CD4-positive, alpha-beta T cell treated with Interleukin-21 for 1 hour (primary cell): ENCODE measurements around the gene ASPG.

Experiments
- DNase-seq: peaks from one replicate; pipeline ENCODE4 v3.0.0-alpha.2; 2020

Gene ASPG

DNA sequence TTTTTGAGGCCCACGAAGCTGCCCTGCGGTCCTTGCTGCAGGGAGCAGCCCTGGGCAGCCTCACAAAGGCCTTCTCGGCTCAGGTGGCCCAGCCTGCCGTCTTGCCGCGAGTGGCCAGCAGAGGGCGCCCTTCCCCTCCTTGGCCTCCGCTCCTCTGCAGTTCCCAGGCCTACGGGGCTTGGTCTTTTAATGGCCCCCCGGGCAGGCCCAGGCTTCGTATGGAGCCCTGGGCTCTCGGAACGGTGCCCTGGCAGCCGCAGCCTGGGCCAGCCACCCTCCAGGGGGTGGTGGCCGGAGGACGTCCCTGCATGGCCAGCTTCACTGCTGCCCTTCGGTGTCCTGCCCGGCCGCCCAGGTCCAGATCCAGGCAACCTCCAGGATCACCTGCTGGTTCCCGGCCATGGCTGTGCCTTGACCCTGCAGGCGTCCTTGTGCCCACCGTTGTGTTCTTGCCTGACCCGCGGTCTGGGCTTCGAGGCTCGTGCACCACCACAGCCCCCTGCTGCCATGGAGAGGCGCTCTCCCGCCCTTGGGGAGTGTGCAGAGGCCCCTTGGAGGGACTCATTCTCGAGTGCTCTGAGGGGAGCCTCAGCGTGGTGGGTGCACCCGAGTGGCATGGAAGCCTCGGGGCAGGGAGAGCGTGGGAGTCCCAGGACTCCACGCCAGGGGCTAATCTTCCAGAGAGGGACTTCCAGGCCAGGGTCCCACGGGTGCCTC lies 9.4 kb downstream of the ASPG start:
- peak; percentile 65 for DNase-seq

DNA sequence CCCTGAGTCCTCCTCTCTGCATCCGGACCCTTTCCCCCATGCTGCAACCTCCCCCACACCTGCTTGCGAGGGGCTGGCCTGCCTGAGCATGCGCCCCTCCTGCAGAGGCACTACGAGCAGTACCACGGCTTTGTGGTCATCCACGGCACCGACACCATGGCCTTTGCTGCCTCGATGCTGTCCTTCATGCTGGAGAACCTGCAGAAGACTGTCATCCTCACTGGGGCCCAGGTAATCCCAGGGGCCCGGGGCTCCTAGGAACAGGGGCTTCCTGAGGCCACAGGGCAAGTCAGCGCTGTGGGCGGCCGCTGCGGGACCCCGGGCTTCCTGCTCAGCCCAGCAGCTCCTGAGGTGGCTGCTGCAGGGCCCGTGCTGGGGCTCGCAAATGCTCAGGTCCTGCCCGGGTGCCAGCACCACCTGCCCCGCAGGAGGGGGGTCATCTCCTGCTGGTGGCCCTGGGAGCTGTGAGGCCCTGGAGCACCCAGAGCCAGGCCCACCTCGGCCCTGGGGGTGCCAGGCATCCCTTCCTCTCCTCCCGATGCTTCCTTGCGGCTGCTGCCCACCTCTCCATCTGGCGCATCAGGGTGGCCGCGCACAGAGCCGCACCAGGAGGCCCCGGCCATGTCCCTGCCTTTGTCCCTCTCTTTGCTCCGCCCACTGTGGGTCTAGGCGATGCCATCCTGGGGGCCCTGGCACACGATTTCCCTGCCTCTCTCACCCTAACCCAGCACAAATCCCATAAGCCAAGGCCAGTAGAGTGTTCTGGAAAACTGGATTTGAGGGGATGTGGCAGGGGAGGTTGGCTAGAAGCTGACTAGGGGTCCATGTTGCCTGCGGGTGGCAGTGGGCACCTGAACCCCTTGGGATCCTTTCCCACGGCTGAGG lies 10.2 kb downstream of the ASPG start:
- no peak for DNase-seq

DNA sequence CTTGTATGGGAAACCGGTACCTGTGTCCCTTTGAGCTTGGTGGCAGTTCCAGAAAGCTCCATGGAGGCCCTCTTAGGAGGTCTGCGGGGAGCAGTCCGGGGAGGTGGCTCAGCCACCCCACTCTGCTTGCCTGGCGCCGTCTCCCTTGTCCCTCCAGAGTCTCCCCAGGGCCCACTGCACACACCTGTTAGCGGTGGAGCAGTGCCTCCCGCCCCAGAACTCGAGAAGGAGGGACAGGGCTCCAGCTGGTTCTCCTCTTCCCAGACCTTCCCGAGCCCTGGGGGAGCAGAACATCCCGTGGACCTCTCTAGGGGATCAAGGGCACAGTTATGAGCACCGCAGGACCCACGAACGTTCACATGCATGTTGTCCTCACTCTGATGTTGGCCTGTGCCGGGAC lies 10.8 kb downstream of the ASPG start:
- no peak for DNase-seq

DNA sequence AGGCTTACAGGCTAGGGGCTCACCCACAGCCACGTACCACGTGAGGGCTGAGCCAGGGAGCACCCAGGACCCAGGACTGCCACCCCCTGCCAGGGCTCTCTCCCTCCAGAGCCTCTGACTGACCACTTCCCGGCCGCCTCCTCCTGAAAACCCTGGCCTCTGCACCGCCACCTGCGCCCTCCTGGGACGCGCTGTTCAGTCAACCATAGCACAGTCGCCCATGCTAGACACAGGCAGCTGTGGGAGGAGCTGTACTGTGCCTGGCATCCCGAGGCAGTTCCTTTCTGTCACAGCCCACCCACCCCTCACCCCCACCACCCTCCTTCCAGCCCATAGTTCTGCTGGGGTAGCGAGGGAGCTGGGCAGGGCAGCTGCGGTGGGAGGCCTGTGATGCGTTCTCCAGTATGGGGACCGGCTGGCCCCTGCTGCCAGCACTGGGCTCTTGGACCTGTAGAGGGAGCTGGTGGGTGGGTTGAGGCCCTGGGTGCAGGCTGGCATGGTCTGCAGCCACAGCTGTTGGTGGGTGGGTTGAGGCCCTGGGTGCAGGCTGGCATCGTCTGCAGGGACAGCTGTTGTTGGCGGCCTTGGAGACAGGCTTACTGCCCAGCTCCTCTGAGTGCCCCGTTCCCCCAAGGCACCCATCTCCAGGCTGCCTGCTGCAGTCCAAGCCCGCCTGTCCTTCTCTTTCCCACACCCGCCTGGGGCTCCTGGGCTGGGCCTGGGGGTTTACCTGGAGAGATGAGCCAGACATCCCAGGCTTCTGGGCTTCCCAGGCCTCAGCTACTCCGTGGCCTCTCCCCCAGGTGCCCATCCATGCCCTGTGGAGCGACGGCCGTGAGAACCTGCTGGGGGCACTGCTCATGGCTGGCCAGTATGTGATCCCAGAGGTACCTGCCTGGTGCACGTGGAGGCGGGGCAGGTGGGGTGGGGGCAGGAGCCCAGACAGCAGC lies 11.5 kb downstream of the ASPG start:
- DNase-seq, result no peak

DNA sequence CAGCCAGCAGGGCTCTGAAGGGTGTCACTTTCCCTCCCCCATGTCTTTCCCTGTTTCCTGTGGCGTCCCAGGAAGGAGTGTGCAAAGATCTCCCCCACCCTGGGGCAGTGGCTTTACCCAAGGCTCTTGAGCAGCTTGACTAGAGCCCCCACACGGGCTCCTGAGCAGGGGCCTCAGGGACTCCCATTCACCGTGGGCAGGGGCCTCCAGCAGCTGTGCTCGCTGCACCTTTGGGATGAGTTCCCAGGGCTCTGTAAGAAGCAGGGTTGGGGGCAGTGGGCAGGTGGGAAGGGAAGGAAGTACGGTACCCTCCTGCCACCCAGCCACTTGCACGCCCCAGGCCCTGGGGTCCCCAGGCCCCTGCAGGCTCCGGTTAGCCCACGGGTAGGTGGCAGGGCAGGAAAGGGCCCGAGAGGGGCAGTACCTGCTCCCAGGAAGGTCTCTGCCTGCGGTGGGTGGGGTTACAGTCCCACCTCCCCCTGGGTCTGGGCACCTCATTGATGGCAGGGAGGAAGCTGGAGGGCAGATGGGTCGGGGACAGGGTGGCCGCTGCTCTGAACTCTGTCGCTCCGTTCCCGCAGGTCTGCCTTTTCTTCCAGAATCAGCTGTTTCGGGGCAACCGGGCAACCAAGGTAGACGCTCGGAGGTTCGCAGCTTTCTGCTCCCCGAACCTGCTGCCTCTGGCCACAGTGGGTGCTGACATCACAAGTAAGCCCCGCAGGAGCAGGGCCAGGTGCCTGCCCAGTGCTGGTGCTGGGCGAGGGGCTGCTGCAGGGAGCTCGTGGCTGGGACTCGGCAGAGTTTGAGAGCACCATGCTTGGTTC lies 13.0 kb downstream of the ASPG start:
- DNase-seq, result no peak

DNA sequence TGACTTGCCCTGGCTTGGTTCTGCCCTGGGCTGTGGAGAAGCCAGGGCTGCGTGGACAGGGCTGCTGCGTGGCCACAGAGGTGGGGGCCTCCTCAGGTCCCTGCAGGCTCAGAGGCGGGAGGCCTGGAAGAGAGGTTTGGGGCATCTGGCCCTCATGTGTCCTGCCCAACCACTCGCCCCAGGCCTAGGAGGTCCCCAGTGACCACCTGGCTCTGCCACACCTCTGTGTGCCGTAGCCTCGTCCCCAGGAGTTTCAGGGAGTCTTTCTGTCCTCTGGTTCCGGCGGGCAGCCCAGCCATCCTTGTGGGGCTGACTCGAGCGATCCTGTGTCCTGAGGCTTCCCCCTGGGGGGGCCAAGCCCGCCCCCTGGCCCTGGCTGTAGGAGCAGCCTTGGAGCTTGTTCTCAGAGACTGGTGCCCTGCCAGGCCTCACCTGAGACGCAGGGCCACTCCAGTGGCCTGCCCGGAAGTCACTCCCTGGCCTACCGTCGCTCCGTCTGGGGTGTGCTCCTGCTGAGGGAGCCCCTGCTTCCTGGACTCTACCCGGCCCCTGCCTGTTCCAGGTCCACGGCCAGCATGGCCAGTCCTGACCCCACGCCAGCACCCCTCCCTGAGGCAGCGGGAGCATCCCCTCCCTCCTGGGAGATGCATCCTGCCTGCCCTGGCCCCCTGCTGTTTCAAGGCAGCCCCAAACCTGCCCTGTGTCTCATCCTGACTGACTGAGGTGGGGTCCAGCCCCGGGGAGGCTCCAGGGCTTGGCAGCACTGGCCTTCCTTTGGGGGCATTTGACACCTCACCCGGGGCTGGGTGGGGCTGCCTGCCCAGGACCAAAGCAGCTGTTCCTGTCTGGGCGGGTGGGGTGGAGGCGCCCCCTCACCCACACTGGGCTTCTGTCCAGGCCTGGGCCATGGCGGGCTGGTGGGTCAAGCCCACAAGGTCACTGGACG lies 13.9 kb downstream of the ASPG start:
- DNase-seq, result no peak

DNA sequence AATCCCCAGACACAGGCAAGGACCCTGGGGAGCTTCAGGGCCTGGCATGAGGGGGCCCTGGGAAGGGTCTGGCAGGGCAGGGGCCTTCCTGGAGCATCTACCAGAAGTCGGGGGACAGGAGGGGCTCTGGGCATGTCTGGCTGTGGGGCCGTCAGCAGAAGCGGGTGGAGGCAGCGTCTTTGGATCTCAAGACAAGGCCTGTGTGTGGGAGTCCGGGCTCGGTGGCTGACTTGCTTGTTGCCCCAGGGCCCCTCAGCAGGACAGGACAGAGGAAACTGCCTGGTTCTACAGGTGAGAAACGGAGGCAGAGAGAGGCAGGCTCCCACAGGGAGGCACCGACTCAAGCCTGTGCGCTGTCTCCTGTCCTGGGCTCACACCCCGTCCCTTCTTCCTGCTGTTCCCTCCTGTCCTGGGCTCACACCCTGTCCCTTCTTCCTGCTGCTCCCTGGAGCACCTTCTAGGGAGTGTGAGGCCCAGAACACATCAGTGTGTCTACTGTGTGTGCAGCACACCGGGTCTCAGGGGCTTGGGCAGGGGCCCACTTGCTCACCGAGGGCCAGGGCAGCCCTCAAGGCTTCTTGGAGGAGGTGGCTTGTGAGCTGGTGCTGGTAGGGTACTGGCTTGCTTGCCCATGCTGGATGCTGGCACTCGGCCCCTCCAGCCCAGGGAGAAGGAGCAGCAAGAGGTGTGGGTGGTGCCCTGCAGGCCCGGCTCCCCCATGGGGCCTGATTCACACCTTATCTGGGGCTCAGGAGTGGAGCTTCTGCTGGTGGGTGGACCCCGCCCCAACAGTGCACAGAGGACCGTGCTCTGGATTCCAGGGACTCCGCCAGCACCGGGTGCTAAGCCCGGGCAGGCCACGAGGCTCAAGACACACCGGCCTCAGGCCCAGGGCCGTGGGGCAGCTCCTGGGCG lies 14.9 kb downstream of the ASPG start:
- DNase-seq, result no peak

DNA sequence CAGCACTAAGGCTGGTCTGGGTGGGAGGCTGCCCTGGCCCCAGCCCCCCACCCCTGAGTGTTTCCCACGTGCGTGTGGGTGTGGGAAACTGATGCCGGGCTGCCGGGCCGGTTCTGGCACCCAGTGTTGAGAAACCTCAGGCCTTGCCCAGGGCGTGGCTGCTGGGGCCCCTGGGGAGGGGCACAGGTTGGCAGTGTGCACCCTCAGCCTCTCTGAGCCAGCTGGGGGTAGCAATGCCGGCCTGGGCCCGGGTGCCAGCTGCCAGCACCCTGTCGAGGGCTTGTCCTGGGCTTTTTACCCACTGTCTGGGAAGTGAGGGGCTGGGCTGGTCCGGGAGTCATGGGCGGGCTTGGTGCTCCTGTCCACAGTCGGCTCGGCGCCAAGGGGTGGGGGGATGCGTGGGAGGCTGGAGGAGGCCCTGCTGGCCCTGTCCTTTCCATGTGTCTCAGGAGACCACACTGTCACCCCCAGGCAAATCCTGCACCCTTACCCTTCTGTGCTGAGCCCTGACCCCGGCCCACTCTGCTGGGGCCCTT lies 15.7 kb downstream of the ASPG start:
- DNase-seq, result no peak

DNA sequence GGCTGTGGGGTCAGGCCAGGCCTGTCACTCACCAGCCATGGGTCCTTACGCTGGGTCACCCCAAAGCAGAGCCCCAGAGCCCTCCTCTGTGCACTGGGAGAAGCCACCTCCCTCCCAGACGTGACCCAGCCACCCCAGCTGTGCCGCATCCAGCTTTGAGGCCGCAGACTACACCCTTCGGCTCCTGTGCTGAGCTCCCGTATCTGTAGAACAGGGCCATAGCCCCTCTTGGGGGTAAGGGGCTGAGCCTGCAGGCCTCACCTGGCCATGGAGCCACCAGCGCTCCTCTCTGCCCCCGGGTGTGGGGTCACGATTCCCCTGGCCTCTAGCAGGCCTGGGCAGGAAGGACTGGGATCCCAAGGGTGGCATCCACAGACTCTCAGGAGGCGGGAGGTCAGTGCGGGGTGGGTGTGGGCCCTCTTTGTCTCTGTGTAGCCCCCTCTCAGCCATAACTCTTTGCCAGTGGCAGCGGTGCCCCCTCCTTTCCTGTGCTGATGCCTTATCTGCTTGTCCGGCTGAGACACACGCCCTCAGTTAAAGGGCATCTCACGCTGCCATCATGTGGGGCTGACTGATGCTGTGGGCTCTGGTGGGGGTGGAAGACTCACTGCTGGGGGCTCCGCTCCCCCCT lies 16.3 kb downstream of the ASPG start:
- no peak for DNase-seq

DNA sequence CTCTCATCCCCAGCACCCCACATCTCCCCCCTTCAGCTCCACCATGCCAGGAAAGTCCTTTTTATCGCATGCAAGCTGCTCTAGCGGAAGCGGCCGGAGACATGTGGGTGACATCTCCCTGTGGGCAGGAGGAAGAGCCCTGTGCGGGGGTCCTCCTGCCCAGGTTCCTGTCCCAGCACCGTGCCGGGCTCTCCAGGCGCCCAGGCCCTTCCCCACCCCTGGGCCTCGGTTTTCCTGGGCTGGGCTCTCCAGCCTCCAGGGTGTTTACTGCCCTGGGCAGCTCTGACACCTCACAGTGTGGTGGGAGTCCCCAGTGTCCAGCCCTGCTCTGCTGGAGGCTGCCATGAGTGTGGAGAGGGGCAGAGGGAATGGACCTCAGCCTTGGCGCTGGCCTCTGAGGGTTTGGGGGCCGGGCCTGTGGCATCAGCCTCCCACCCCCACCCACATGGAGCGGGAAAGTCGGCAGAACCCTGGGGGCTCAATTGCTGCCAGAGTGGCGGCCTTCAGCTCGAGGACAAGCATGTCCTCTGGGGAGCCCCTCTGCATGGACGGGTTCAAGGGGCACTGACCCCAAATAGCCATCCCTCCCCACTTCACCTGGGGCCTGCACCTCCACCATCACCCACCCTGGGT lies 16.9 kb downstream of the ASPG start:
- no peak for DNase-seq

DNA sequence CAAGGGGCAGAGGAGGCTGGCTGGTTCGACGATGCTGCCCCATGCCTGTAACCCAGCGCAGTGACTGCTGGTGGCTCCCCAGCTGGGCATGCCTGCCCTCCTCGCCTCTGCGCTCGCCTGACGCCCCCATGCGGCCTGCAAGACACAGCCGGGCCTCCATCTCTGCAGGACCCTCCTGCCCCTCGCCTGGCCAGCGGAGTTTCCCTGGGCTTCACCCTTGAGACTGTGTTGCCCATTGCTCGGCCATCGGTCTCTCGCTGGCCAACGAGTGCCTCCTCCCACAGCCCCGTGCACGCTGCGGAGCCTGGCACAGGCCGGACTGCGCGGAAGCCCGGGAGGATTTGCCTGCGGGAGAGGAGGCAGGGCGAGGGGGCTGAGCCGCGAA lies 17.6 kb downstream of the ASPG start:
- DNase-seq, result no peak

DNA sequence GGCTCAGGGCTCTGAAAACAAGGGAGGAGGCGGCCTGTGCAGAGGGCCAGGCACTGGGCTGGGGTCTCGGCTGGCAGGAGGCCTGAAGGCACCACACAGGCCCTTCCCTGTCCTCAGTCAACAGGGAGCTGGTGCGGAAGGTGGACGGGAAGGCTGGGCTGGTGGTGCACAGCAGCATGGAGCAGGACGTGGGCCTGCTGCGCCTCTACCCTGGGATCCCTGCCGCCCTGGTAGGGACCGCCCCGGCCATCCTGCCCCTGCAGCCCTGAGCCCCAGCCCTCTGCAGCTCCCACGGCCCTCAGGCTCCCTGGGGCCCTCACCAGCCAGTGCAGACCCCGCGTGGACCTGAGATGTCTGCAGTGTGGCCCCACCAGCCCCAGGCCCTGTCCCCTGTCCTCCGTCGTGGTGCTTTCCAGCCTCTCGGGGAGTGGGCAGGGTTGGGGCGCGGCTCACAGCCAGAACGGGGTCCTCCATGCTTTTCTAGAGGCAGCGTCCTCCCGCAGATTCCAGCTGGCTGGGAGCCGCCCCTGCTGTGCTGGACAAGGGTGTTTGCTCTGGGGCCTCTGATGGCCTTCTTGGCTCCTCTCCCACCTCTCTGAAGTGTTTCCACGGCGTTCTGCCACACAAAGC lies 18.1 kb downstream of the ASPG start:
- no peak for DNase-seq

DNA sequence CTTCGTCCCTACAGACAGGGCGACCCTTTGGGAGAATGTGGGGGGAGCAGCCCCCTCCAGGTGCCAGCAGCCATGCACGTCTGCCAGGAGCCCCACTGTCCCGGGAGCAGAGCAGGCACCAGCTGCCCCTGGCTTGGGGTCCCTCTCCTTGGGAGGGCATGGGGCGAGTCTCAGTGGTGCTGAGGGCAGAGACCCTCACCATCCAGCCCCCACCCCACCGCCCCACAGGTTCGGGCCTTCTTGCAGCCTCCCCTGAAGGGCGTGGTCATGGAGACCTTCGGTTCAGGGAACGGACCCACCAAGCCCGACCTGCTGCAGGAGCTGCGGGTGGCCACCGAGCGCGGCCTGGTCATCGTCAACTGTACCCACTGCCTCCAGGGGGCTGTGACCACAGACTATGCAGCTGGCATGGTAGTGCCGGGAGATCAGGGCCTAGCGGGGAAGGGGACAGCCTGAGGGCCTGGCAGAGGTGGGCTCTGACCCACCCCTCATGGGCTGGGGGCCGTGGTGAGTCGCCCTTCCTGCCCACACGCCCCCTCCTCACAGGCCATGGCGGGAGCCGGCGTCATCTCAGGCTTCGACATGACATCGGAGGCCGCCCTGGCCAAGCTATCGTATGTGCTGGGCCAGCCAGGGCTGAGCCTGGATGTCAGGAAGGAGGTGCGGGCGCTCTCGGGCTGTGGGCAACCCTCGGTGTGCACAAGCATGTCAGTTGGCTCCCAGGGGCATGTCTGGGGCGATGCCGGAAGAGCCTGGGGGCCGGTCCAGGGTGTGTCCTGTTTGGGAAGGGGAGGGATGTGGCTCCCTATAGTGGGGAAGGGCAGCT lies 18.8 kb downstream of the ASPG start:
- no peak for DNase-seq

DNA sequence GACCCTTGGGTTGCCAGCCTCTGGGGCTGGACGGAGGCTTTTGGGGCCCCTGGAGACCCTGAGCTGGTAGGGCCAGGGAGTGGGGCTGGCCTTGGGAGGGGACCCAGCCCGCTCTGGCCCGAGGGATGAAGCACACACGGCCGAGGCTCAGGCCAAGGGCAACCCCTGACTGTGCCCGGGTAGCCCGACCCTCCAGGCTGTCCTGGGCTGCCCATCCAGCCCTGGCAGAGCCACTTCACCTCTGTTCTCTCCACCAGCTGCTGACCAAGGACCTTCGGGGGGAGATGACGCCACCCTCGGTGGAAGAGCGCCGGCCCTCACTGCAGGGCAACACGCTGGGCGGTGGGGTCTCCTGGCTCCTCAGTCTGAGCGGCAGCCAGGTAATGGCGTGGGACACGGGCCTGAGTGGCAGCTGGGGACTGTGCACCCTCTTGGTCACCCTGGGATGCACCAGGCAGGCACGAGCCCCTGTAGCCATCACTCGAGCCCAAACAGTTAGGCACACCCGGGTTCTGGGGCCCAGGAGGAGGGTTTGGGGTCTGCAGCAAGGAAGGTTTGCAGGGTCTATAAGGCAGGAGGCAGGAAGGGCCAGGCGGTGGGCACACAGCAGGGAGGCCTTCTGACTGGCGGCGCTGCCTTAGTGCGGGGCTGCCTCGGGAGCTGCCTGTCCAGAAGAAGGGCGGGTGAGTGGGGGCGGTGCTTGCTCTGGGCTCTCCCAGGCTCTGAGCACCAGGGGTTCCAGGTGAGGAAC lies 19.7 kb downstream of the ASPG start:
- DNase-seq, result no peak

DNA sequence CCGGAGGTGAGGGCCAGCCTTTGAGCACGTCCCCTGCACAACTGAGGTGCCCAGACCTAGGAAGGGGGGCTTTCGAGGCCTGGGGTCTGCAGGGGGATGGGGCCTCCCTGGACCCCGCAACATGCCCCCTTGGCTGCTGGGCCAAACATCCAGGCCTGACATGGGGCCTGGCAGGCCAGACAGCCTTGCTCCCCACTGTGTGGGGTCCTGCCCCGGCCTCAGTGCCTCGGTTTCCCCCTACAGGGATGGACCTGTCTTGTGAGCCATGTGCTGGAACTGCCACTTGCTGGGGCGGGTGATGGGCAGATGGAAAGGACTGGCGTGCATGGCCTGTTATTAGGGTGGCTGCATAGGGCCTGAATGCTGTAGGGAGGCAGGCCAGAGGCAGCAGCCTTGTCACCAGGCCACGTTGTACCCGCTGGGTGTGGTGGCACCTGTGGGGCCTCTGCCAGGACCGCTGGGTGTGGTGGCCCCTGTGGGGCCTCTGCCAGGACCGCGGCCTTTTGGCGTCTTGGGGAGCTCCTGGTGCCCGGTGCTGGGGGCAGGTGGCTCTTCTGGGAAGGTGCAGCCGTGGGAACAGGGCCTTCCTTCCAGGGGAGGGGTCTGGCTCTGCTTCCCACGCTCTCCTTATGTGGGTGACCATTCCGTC lies 20.4 kb downstream of the ASPG start:
- DNase-seq, result no peak

DNA sequence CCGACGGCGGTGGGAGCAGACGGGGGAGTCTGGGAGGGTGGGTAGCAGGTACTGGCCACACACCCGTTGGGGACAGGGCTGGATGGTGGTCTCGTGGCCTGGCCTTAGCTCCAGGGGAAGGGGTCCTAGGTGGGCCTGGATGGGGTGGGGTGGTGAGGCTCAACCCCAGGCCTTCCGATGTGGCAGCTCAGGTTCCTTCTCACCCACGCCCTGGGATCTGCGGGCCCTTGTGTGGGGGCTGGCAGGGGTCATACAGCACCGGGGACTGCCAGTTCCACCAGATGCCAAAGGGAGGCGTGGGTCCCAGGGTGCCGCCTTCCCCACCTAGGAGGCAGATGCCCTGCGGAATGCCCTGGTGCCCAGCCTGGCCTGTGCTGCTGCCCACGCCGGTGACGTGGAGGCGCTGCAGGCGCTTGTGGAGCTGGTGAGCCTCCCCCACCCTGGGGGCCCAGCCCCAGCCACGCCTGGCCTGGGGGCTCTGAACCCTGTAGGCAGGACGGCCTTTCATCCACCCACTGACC lies 21.0 kb downstream of the ASPG start:
- no peak for DNase-seq
